Activated CD8-positive, alpha-beta T cell treated with anti-CD3 and anti-CD28 coated beads for 36 hours (primary cell): Measurements from ENCODE around the gene ARMC5. TPM values are rescaled to one million over a fixed set of nuclear protein-coding genes. Genes with fewer than 3 reads are reported as not detected.

Source experiments
- ATAC-seq: fragments of 200-7000 bp; cut with Tn5 transposase; one replicate; pipeline ENCODE4 v1.10.0; 2021; ENCODE audit warnings: mild to moderate bottlenecking, moderate library complexity
- CTCF ChIA-PET: fragments of 350-600 bp; sonication (Branson Sonifier 250); formaldehyde crosslinking; loops from one replicate; lab custom pipeline; 2021; ENCODE audit warnings: antibody characterized with exemption; lab: Charles Lee
- POLR2A ChIA-PET: fragments of 350-600 bp; sonication (Branson Sonifier 250); formaldehyde crosslinking; loops from one replicate; lab custom pipeline; 2021; ENCODE audit warnings: antibody characterized with exemption; lab: Charles Lee
- DNase-seq: peaks from one replicate; pipeline ENCODE4 v3.0.0-alpha.2; 2020
- H3K27ac Mint-ChIP-seq: one replicate; pipeline ENCODE4 v1.8.0; 2021; ENCODE audit warnings: mild to moderate bottlenecking, mixed read lengths
- H3K27me3 Mint-ChIP-seq: one replicate; pipeline ENCODE4 v1.8.0; 2021; ENCODE audit warnings: mixed read lengths
- H3K36me3 Mint-ChIP-seq: one replicate; pipeline ENCODE4 v1.8.0; 2021; ENCODE audit warnings: low read depth, mixed read lengths
- H3K4me1 Mint-ChIP-seq: one replicate; pipeline ENCODE4 v1.8.0; 2021; ENCODE audit warnings: low read depth, mixed read lengths
- H3K4me3 Mint-ChIP-seq: one replicate; pipeline ENCODE4 v1.8.0; 2021; ENCODE audit warnings: mild to moderate bottlenecking, moderate library complexity, mixed read lengths
- H3K9me3 Mint-ChIP-seq: one replicate; pipeline ENCODE4 v1.8.0; 2021; ENCODE audit warnings: mixed read lengths
- CTCF ChIP-seq: fragments of 200-600 bp; IDR thresholded peaks from one replicate; pipeline ENCODE4 v1.8.0; 2022; ENCODE audit warnings: antibody characterized with exemption, mild to moderate bottlenecking
- intact Hi-C: fragments of 100-400 bp; cut with micrococcal nuclease; formaldehyde crosslinking; loops from one replicate; pipeline ENCODE4 v1.10.0; 2022
- total RNA-seq, 2 experiments: library from RNA; stranded (reverse); gene quantifications; one replicate each; pipeline ENCODE4 v1.2.3, GENCODE V29; 2021

Gene ARMC5
- total RNA-seq, 2 experiments from 2014 or later = 8.2 to 10.0 TPM

DNA sequence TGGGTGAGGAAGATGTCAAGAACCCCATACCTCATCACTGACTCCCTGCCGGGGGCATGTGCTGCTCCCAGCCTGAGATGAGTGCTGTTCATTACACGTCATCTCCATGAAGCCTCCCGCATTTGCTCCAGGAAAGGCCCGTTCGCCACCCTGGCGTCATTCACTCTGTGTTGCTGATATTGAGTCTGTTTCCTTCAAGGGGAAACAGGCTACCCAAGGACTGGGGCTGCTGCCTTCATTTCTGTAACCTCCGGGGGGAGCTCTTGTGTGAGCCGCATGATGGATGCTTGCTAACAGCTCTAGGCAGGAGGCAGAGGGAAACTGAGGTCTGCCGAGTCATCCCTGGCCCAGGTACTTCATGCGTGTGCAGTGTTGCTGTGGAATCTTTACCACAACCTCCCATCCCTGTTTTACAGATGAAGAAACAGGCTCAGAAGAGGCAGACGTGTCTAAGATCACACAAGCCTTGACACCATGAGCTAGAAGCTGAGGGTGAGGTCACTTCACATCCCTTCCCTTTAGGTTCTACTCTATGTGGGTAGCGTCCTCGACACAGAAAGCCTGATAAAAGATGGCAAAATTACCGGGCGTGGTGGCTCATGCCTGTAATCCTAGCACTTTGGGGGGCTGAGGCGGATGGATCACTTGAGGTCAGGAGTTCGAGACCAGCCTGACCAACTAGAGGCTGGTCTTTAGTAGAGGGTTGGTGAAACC, 3.5 kb upstream of the ARMC5 start:
- peak; percentile 62 for DNase-seq
- Mint-ChIP-seq H3K27ac (peak overlapping the region; percentile 70), H3K4me1 (peaks cover 49% of the 10 kb centered on the region)

DNA sequence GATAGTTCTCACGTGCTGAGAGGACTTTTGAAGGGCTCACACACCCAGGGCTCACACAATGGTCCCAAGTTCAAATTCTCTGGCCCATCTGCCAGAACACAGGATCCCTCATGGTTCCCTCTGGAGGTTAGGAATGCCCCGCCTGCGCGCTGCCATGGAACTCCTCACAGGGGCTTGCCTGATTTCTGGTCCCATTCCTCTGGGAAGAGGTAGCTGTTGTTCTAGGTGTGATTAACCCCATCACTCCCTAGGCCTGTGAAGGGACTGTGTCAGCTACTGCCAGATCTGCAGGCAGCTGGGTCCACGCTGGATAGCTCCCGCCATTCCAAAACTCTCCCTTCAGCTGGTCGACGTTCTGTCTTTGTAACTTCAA, 2.3 kb upstream of the ARMC5 start:
- TF ChIP-seq CTCF = no peak
- Mint-ChIP-seq H3K36me3 (peaks cover 33% of the 10 kb centered on the region), H3K27me3 (no peaks in the 10 kb centered on the region), H3K9me3 (no peaks in the 10 kb centered on the region), H3K27ac (no peak overlapping the region), H3K4me1 (peaks cover 49% of the 10 kb centered on the region), H3K4me3 (peak overlapping the region; percentile 89)
- CTCF ChIA-PET = interaction anchor here (1.3 to 5.1 kb wide), 5 partner anchors 14 to 412 kb away, joined by 3 to 70 read pairs (median 17); partner anchors contain the start of genes TGFB1I1 and ZNF843
- POLR2A ChIA-PET = interaction anchor here (1.7 to 4.8 kb wide), 5 partner anchors 20 to 413 kb away, joined by 3 to 26 read pairs (median 6); partner anchors contain the start of gene FUS
- intact Hi-C loops = loop anchor here (10.0 kb wide), 1 partner anchor 408 kb away; no protein-coding TSS in a partner anchor
- ATAC-seq (no peak), DNase-seq (no peak)

More for the DNA sequence above, 3.5 kb upstream of the ARMC5 start:
- H3K9me3 Mint-ChIP-seq = no peaks in the 10 kb centered on the region
- intact Hi-C loops = loop anchor here (10.0 kb wide), 1 partner anchor 409 kb away; no protein-coding TSS in a partner anchor
- POLR2A ChIA-PET = interaction anchor here (0.6 to 1.7 kb wide), 4 partner anchors 8 to 414 kb away, joined by 3 to 5 read pairs (median 3); no protein-coding TSS in a partner anchor
- peaks cover 33% of the 10 kb centered on the region for H3K36me3 Mint-ChIP-seq
- H3K4me3 Mint-ChIP-seq = peak overlapping the region; percentile 89
- no peak for ATAC-seq
- H3K27me3 Mint-ChIP-seq = no peaks in the 10 kb centered on the region
- CTCF ChIA-PET = interaction anchor here (0.7 to 2.3 kb wide), 17 partner anchors 11 to 413 kb away, joined by 3 to 13 read pairs (median 4); partner anchors contain the start of genes RUSF1 and ZNF843
- TF ChIP-seq CTCF = peak; percentile 43

DNA sequence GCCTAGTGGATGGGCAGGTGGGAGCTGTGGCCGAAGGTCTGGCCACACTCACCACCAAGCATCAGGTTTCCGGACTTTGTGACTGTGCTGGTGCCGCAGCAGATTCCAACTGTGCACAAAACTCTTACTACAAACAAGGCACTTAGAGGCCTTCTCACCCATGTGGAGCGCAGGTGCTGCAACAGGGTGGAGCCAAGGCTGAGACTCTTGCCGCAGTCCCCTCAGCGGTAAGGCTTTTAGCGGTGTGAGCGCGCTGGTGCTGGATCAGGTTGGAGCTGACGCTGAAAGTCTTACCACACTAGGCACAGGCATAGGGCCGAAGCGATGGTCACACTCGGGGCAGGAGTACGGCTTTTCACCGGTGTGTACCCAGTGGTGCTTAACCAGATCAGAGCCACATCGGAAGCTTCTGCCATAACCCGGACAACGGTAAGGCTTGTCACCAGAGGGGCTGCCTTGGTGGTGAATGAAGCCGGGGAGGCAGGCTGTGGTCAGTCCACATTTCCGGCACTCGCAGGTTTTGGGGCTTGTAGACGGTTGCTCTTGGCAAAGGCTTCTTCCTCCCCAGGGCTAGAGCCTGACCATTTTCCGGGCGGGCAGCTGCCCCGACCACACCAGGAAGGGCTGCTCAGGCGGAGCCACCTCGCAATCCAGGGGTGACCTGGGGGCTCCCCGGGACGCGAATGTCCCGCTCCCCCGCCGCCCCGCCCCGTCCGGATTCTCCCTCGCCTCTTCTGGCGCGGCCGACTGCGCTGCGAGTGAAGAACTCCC, 1.0 kb upstream of the ARMC5 start:
- TF ChIP-seq CTCF = no peak
- ChIA-PET POLR2A (interaction anchor here (0.5 to 4.8 kb wide), 27 partner anchors 10 to 501 kb away, joined by 3 to 26 read pairs (median 4); partner anchors contain the start of genes FUS, PYDC1, RUSF1 and SETD1A), CTCF (interaction anchor here (0.7 to 5.1 kb wide), 11 partner anchors 10 to 414 kb away, joined by 3 to 70 read pairs (median 5); partner anchors contain the start of genes TGFB1I1, ZNF646, ZNF668 and ZNF843)
- intact Hi-C loops = loop anchor here (10.0 kb wide), 1 partner anchor 407 kb away; no protein-coding TSS in a partner anchor
- Mint-ChIP-seq H3K36me3 (peaks cover 33% of the 10 kb centered on the region), H3K27ac (peak overlapping the region; percentile 97), H3K4me3 (peak overlapping the region; percentile 89), H3K27me3 (no peaks in the 10 kb centered on the region), H3K4me1 (peaks cover 44% of the 10 kb centered on the region), H3K9me3 (no peaks in the 10 kb centered on the region)
- ATAC-seq = peak; percentile 3
- DNase-seq = peak; percentile 77

DNA sequence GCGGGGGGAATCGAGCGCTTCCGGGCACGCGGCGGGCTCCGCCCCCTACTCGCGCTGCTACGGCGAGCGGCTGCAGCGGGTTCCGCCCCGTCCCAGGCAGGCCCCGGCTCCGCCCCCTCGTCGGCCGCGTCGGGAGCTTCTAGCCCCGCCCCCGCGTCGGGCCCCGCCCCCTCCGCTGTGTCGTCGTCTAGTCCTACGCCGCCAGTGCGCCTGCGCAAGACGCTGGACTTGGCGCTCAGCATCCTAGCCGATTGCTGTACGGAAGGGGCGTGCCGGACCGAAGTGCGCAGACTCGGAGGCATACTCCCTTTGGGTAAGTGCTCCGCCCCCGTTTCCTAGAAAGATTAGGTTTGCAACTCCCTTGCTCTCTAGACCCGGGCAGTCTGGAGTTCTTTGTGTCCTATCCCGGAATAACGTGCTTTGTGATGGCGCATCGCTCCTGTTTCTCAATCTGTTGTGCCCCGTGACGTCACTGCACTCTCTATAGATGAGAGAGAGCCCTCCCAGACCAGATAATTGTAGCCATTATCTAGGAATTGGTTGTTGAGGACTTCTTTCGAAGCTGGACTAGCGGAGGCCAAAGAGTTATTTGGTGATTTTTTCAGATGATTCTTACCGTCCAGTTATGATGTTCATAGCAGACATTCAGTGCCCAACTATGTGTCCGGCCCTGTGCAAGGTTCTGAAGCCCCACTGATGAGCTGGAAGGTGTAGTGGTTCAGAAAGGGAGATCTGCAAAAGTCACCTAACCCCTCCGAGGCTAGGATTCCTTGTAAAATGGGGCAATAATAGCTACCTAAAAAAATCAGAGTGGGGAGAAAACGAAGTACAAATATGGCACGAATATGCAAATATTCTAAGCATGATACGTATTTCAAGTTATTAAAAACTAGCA, 633 bp downstream of the ARMC5 start:
- intact Hi-C loops = loop anchor here (10.0 kb wide), 1 partner anchor 405 kb away; no protein-coding TSS in a partner anchor
- CTCF ChIA-PET = interaction anchor here (0.7 to 5.1 kb wide), 31 partner anchors 8 to 506 kb away, joined by 3 to 70 read pairs (median 5); partner anchors contain the start of genes FUS, PYCARD, RUSF1 and TGFB1I1
- no peak for TF ChIP-seq CTCF
- ATAC-seq (peak; percentile 84), DNase-seq (peak; percentile 100)
- H3K36me3 Mint-ChIP-seq = peaks cover 32% of the 10 kb centered on the region
- peak overlapping the region; percentile 91 for H3K4me3 Mint-ChIP-seq
- H3K27me3 Mint-ChIP-seq = no peaks in the 10 kb centered on the region
- no peaks in the 10 kb centered on the region for H3K9me3 Mint-ChIP-seq
- H3K27ac Mint-ChIP-seq = peak overlapping the region; percentile 97
- POLR2A ChIA-PET = interaction anchor here (1.2 to 4.8 kb wide), 16 partner anchors 12 to 414 kb away, joined by 3 to 26 read pairs (median 6); partner anchors contain the start of genes FUS, RUSF1, ZNF267 and ZNF843
- peaks cover 38% of the 10 kb centered on the region for H3K4me1 Mint-ChIP-seq
